H9 (cell line): ENCODE data around the gene CNTN2. TPM values are rescaled to one million over a fixed set of nuclear protein-coding genes. Genes with fewer than 3 reads are reported as not detected.
A peak's percentile ranks its signal among the peaks of the same experiment; 100 is the strongest.

Experiments used
- DNase-seq: peaks from one replicate; pipeline ENCODE4 v3.0.0-alpha.2; 2017
- H2AFZ ChIP-seq: one replicate; pipeline ENCODE4 v1.6.1; 2013; ENCODE audit warnings: mild to moderate bottlenecking, low read length, control low read depth, moderate library complexity
- H2AK5ac ChIP-seq: 2 replicates; pipeline ENCODE4 v1.6.1; 2013; ENCODE audit warnings: low read length, control low read depth, mixed read lengths; ENCODE audit not compliant: insufficient read length
- H2BK120ac ChIP-seq: one replicate; pipeline ENCODE4 v1.6.1; 2013; ENCODE audit warnings: low read depth, mild to moderate bottlenecking, low read length, control low read depth, inconsistent platforms; ENCODE audit not compliant: poor library complexity, severe bottlenecking
- H2BK12ac ChIP-seq: 2 replicates; pipeline ENCODE4 v1.6.1; 2013; ENCODE audit warnings: low read length, control low read depth, mixed read lengths, low read depth; ENCODE audit not compliant: insufficient read length
- H2BK15ac ChIP-seq: 2 replicates; pipeline ENCODE4 v1.6.1; 2013; ENCODE audit warnings: low read depth, low read length, control low read depth
- H2BK20ac ChIP-seq: one replicate; pipeline ENCODE4 v1.6.1; 2013; ENCODE audit warnings: low read depth, mild to moderate bottlenecking, low read length, control low read depth, inconsistent platforms; ENCODE audit not compliant: poor library complexity, severe bottlenecking
- H2BK5ac ChIP-seq: 2 replicates; pipeline ENCODE4 v1.6.1; 2013; ENCODE audit warnings: low read length, control low read depth, mixed read lengths; ENCODE audit not compliant: insufficient read length
- H3K14ac ChIP-seq: 2 replicates; pipeline ENCODE4 v1.6.1; 2013; ENCODE audit warnings: low read length, control low read depth; ENCODE audit not compliant: insufficient read depth
- H3K18ac ChIP-seq: 2 replicates; pipeline ENCODE4 v1.6.1; 2013; ENCODE audit warnings: low read depth, mild to moderate bottlenecking, mixed read lengths, low read length, control low read depth; ENCODE audit not compliant: insufficient read length
- H3K23ac ChIP-seq: 2 replicates; pipeline ENCODE4 v1.6.1; 2013; ENCODE audit warnings: low read length, control low read depth, mixed read lengths, low read depth; ENCODE audit not compliant: insufficient read length
- H3K23me2 ChIP-seq: 2 replicates; pipeline ENCODE4 v1.6.1; 2013; ENCODE audit warnings: low read depth, mild to moderate bottlenecking, mixed read lengths, low read length, control low read depth; ENCODE audit not compliant: insufficient read length, poor library complexity, severe bottlenecking
- H3K27ac ChIP-seq: 2 replicates; pipeline ENCODE4 v1.5.1; 2013; ENCODE audit warnings: low read length, control low read depth, mixed read lengths, low read depth; ENCODE audit not compliant: insufficient read length
- H3K27me3 ChIP-seq: 2 replicates; pipeline ENCODE4 v1.6.1; 2013; ENCODE audit warnings: low read length, control low read depth, inconsistent platforms; ENCODE audit not compliant: insufficient read depth
- H3K4ac ChIP-seq: 2 replicates; pipeline ENCODE4 v1.6.1; 2013; ENCODE audit warnings: low read depth, mild to moderate bottlenecking, control low read depth, inconsistent platforms, low read length, moderate library complexity
- H3K4me1 ChIP-seq: 2 replicates; pipeline ENCODE4 v1.6.1; 2013; ENCODE audit warnings: low read length, control low read depth, inconsistent platforms; ENCODE audit not compliant: insufficient read depth
- H3K4me2 ChIP-seq: 2 replicates; pipeline ENCODE4 v1.6.1; 2013; ENCODE audit warnings: low read length, control low read depth, mixed read lengths; ENCODE audit not compliant: insufficient read length, insufficient read depth
- H3K56ac ChIP-seq: 2 replicates; pipeline ENCODE4 v1.6.1; 2013; ENCODE audit warnings: low read depth, mild to moderate bottlenecking, mixed read lengths, low read length, control low read depth; ENCODE audit not compliant: insufficient read length
- H3K79me1 ChIP-seq: 2 replicates; pipeline ENCODE4 v1.6.1; 2013; ENCODE audit warnings: low read depth, mild to moderate bottlenecking, moderate library complexity, low read length, control low read depth, inconsistent platforms; ENCODE audit not compliant: insufficient read depth, poor library complexity, severe bottlenecking
- H3K79me2 ChIP-seq: 2 replicates; pipeline ENCODE4 v1.6.1; 2013; ENCODE audit warnings: low read length, control low read depth, inconsistent platforms; ENCODE audit not compliant: insufficient read depth
- H3K9ac ChIP-seq: 2 replicates; pipeline ENCODE4 v1.6.1; 2013; ENCODE audit warnings: low read length, control low read depth, mixed read lengths; ENCODE audit not compliant: insufficient read length; ENCODE audit errors: extremely low read depth
- H3K9me3 ChIP-seq: one replicate; pipeline ENCODE4 v1.6.1; 2013; ENCODE audit warnings: low read depth, low read length, inconsistent platforms; ENCODE audit not compliant: control insufficient read depth
- H3T11ph ChIP-seq: one replicate; pipeline ENCODE4 v1.6.1; 2013; ENCODE audit warnings: mild to moderate bottlenecking, low read length, control low read depth, inconsistent platforms
- H4K20me1 ChIP-seq: one replicate; pipeline ENCODE4 v1.6.1; 2013; ENCODE audit not compliant: control insufficient read depth, insufficient read length, insufficient read depth
- H4K5ac ChIP-seq: 2 replicates; pipeline ENCODE4 v1.6.1; 2013; ENCODE audit warnings: low read depth, mild to moderate bottlenecking, mixed read lengths, low read length, control low read depth; ENCODE audit not compliant: insufficient read length
- H4K8ac ChIP-seq: replicated peaks from 2 replicates; pipeline ENCODE4 v1.6.1; 2013; ENCODE audit warnings: low read length, control low read depth, mixed read lengths, low read depth; ENCODE audit not compliant: insufficient read length
- H4K91ac ChIP-seq: 2 replicates; pipeline ENCODE4 v1.6.1; 2013; ENCODE audit warnings: low read depth, mild to moderate bottlenecking, moderate library complexity, mixed read lengths, low read length, control low read depth; ENCODE audit not compliant: insufficient read length
- H3K27ac Mint-ChIP-seq, 3 experiments: 2 replicates in 2 of 3; 3 replicates in 1 of 3; pipeline ENCODE4 v1.8.0; 2020 to 2021; ENCODE audit warnings: mixed read lengths in 3 of 3, mild to moderate bottlenecking in 1 of 3, moderate library complexity in 1 of 3
- H3K27me3 Mint-ChIP-seq: 2 replicates; pipeline ENCODE4 v1.8.0; 2021; ENCODE audit warnings: low read depth, mild to moderate bottlenecking, moderate library complexity, mixed read lengths
- H3K36me3 Mint-ChIP-seq, 3 experiments: 2 replicates in 2 of 3; 3 replicates in 1 of 3; pipeline ENCODE4 v1.8.0; 2020 to 2021; ENCODE audit warnings: low read depth in 3 of 3, mixed read lengths in 3 of 3; ENCODE audit not compliant: insufficient read depth in 1 of 3
- H3K4me1 Mint-ChIP-seq, 2 experiments: 2 replicates each; pipeline ENCODE4 v1.8.0; 2020; ENCODE audit warnings: mixed read lengths in 2 of 2
- H3K4me3 Mint-ChIP-seq, 2 experiments: 2 replicates in 1 of 2; 3 replicates in 1 of 2; pipeline ENCODE4 v1.8.0; 2020 to 2021; ENCODE audit warnings: mild to moderate bottlenecking in 2 of 2, mixed read lengths in 2 of 2, moderate library complexity in 1 of 2
- H3K9me3 Mint-ChIP-seq, 2 experiments: 2 replicates in 1 of 2; 3 replicates in 1 of 2; pipeline ENCODE4 v1.8.0; 2020; ENCODE audit warnings: mild to moderate bottlenecking in 2 of 2, mixed read lengths in 2 of 2, moderate library complexity in 1 of 2
- WGBS: extraction: QIAGEN DNeasy Blood & Tissue Kit; methylation state at CpG from one replicate; pipeline ENCODE4 v1.1.7; 2013; ENCODE audit warnings: missing lambda C conversion rate, low lambda C conversion rate, mixed read lengths; ENCODE audit not compliant: insufficient read length; ENCODE audit errors: extremely low coverage; 5-methylcytosine and 5-hydroxymethylcytosine counted together
- total RNA-seq: library from RNA; stranded (reverse); gene quantifications from 2 replicates; pipeline ENCODE4 v1.2.1, GENCODE V29; 2021
- TF ChIP-seq, protein P1 (sequence below): fragments of 200-600 bp; sonication (generic); conservative IDR thresholded peaks from 3 replicates; pipeline ENCODE4 v1.8.0; 2021; ENCODE audit warnings: antibody characterized with exemption, mild to moderate bottlenecking

Gene CNTN2
- total RNA-seq, 1 experiment from 2014 or later, result 0.42 TPM

DNA sequence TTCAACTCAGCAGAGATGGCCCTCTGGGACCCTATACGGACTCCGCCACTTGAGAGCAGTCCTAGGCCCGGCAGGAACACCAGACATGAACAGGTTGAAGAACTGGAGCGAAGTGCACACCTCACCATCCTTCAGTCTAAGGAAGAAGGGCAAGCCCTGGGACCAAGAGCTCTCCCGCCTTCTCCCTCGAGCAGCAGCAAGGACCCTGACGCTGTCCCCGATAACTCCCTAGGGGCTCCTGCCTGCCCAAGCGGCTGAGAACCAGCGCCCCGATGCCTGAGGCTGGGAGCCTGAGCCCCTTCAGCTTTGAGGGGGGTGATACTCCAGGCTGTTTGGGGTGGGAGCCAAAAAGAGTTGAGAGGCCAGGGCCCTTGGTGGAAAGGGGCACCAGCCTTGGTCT is 31.1 kb downstream of the CNTN2 start:
- H3K27me3 ChIP-seq, result no peaks in the 10 kb centered on the region
- no CpG with 5 or more reads among the region's 11 CpGs for WGBS
- H3K79me1 ChIP-seq, result no peaks in the 10 kb centered on the region
- H3K79me2 ChIP-seq, result no peaks in the 10 kb centered on the region
- H3K4me1 ChIP-seq, result no peaks in the 10 kb centered on the region
- H3K9ac ChIP-seq, result no peak overlapping the region
- H4K5ac ChIP-seq, result no peak overlapping the region
- TF ChIP-seq, protein P1, sequence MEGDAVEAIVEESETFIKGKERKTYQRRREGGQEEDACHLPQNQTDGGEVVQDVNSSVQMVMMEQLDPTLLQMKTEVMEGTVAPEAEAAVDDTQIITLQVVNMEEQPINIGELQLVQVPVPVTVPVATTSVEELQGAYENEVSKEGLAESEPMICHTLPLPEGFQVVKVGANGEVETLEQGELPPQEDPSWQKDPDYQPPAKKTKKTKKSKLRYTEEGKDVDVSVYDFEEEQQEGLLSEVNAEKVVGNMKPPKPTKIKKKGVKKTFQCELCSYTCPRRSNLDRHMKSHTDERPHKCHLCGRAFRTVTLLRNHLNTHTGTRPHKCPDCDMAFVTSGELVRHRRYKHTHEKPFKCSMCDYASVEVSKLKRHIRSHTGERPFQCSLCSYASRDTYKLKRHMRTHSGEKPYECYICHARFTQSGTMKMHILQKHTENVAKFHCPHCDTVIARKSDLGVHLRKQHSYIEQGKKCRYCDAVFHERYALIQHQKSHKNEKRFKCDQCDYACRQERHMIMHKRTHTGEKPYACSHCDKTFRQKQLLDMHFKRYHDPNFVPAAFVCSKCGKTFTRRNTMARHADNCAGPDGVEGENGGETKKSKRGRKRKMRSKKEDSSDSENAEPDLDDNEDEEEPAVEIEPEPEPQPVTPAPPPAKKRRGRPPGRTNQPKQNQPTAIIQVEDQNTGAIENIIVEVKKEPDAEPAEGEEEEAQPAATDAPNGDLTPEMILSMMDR, result no peak
- Mint-ChIP-seq H3K4me3 (no peak overlapping the region), H3K27me3 (no peaks in the 10 kb centered on the region; the same call in 1 of the 2 replicates), H3K36me3 (no peaks in the 10 kb centered on the region), H3K27ac (peak overlapping the region in 1 of 3 experiments; percentile 44; a peak in 2 of 7 replicates), H3K9me3 (no peaks in the 10 kb centered on the region), H3K4me1 (no peaks in the 10 kb centered on the region; a peak in 2 of 4 replicates)
- no peaks in the 10 kb centered on the region for H3K9me3 ChIP-seq
- H2AFZ ChIP-seq, result no peak overlapping the region
- no peak overlapping the region for H4K8ac ChIP-seq
- H2BK20ac ChIP-seq, result no peak overlapping the region
- H3K4ac ChIP-seq, result no peak overlapping the region
- no peak overlapping the region for H3K4me2 ChIP-seq
- no peak overlapping the region for H3K27ac ChIP-seq
- no peak overlapping the region for H2AK5ac ChIP-seq
- no peak overlapping the region for H2BK5ac ChIP-seq
- no peak overlapping the region for H3K18ac ChIP-seq
- H3K14ac ChIP-seq, result no peak overlapping the region
- no peaks in the 10 kb centered on the region for H3K23me2 ChIP-seq
- no peak overlapping the region for H3K23ac ChIP-seq
- H4K91ac ChIP-seq, result no peak overlapping the region
- no peak overlapping the region for H3T11ph ChIP-seq
- no peaks in the 10 kb centered on the region for H4K20me1 ChIP-seq
- H3K56ac ChIP-seq, result no peak overlapping the region
- H2BK15ac ChIP-seq, result no peak overlapping the region
- no peak overlapping the region for H2BK12ac ChIP-seq
- DNase-seq, result no peak
- no peak overlapping the region for H2BK120ac ChIP-seq
